ENCODE measurements around the gene JOSD1. TPM values are rescaled to one million over a fixed set of nuclear protein-coding genes. Genes with fewer than 3 reads are reported as not detected.

The JOSD1 gene
- total RNA-seq, 2 donors from 2014 or later: 132 to 157 TPM

DNA sequence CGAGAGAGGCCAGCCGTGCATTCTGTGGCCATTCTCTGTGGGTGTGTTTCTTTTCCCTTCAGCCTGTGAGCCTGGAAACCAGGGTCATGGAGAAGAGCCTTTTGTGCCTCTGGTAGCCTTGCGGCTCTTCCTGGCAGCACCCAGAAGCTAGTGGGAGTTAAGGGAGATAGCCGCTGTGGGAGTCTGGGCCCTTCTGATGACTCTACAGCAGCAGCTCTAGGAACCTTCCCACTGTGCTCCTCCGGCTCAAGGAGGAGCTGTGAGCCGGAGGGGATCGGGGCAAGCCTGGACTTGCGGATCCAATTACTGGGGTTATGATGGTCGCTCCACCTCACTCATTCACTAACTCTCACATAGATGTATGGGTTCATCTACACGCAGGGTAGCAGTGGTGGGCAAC lies 15.5 kb upstream of the JOSD1 start:
- H3K36me3 Mint-ChIP-seq (ENCODE audit: low read depth): peaks cover 2% of the 10 kb centered on the region
- H3K27ac Mint-ChIP-seq: peak overlapping the region; percentile 14
- H3K4me1 Mint-ChIP-seq: peaks cover 35% of the 10 kb centered on the region
- no peaks in the 10 kb centered on the region for H3K9me3 ChIP-seq (ENCODE audit: control insufficient read depth, low read length, poor library complexity, severe bottlenecking)
- H3K4me3 Mint-ChIP-seq: no peak overlapping the region
- ATAC-seq (no peak), DNase-seq (peak in 1 of 3 donors; percentile 5)
- H3K27me3 Mint-ChIP-seq: no peaks in the 10 kb centered on the region

DNA sequence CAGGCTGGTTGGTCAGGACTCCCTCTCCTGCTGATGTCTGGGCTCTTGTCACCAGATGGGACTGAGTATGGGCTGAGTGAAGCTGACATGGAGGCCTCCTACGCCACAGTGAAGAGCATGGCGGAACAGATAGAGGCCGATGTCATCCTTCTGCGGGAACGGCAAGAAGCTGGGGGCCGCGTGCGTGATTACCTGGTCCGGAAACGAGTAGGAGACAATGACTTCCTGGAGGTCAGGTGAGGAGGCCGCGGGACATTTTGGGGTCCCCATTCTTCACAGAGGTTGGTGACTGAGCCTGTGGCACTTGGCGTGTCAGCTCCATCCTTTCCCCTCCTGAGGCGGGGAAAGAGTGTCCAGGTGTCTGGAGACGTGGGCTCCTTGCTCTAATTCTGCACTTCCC lies 15.1 kb upstream of the JOSD1 start:
- peak overlapping the region; percentile 14 for H3K27ac Mint-ChIP-seq
- no peaks in the 10 kb centered on the region for H3K9me3 ChIP-seq (ENCODE audit: control insufficient read depth, low read length, poor library complexity, severe bottlenecking)
- no peak overlapping the region for H3K4me3 Mint-ChIP-seq
- H3K36me3 Mint-ChIP-seq (ENCODE audit: low read depth): peaks cover 2% of the 10 kb centered on the region
- DNase-seq (peak in 1 of 3 donors; percentile 5), ATAC-seq (no peak)
- no peaks in the 10 kb centered on the region for H3K27me3 Mint-ChIP-seq
- peaks cover 38% of the 10 kb centered on the region for H3K4me1 Mint-ChIP-seq

DNA sequence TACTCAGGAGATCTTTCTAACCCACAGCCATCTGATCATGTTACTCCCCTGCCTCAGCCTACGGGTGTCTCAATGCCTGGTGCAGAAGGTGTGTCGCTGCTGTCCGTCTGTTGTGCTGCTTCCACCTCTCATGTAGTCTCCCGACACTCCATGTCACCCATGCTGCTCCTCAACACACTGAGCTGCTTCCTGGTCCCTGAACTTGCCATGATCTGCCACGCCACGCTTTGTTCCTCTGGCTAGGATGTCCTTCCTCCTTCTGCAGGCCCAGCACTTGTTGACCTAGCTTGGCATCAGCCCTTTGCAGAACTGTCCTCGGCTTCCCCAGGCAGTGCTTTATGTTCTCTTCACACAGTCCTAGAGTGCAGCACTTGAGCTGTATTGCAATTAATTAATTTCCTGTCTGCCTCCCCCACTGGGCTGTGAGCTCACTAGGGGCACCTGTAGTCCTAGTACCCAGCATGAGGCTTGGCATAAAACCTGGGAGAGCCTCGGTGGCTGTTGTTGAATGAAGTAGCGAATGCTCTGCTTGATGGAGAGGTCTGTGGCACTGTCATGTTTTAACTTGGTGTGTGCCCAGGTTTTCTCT lies 14.5 kb upstream of the JOSD1 start:
- Mint-ChIP-seq H3K36me3 (ENCODE audit: low read depth) (peaks cover 2% of the 10 kb centered on the region), H3K4me1 (peaks cover 43% of the 10 kb centered on the region)

DNA sequence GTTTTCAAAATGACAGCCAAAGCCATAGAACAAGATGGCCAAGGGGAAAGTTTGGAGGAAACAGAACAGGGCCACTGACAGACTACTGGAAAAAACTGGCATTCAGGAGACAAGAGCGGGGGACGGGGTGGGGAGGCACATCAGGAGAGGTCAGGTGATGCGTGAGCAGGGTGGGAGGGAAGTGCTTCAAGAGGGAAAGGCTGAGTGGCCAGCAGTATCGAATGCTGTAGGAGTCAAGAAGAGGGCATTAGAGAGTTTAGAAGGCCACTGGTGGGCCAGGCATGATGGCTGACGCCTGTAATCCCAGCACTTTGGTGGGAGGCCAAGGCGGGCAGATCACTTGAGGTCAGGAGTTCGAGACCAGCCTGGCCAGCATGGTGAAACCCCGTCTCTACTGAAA lies 13.2 kb upstream of the JOSD1 start:
- DNase-seq (no peak), ATAC-seq (no peak)
- H3K4me1 Mint-ChIP-seq: peaks cover 48% of the 10 kb centered on the region
- peaks cover 2% of the 10 kb centered on the region for H3K36me3 Mint-ChIP-seq (ENCODE audit: low read depth)
- no peaks in the 10 kb centered on the region for H3K27me3 Mint-ChIP-seq
- H3K27ac Mint-ChIP-seq: no peak overlapping the region
- H3K4me3 Mint-ChIP-seq: peak overlapping the region; percentile 43
- no peaks in the 10 kb centered on the region for H3K9me3 ChIP-seq (ENCODE audit: control insufficient read depth, low read length, poor library complexity, severe bottlenecking)

More for the DNA sequence above, 14.5 kb upstream of the JOSD1 start:
- peak in 1 of 3 donors; percentile 2 for DNase-seq
- no peaks in the 10 kb centered on the region for H3K9me3 ChIP-seq (ENCODE audit: control insufficient read depth, low read length, poor library complexity, severe bottlenecking)
- H3K27ac Mint-ChIP-seq: peak overlapping the region; percentile 81
- no peaks in the 10 kb centered on the region for H3K27me3 Mint-ChIP-seq
- peak overlapping the region; percentile 7 for H3K4me3 Mint-ChIP-seq
- ATAC-seq: no peak

DNA sequence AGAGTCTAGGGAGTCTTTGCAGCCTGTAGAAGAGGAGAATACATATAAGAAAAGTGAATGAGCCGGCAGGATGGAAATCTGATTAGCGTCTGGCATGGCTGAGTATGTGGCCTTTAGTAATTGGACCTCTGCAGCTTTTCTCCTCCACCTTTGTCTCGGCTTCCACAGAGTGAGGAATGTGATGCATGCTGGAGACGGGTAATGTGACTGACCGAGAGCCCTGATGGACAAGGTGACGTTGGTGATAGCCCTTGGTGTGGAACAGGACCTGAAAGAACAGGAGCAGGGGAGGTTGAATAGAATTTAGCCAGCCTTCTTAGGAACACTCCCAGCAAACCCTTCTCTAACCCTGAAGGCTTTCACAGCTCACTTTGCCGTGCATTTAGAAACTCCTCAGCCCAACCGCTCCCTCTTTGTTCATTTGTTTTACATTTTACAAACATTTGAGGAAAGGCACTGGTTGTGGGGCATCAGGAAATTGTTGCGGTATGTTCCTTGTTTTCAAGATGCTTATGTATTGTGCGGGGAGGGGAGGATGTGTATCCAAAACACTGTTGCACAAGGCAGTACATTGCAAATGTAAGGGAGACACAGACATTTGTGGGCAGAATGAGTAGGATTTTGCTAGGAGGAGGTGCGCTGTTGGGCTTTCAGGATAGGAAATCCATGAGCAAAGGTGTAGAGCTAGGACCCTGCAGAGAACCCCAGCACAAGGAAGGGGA lies 11.9 kb upstream of the JOSD1 start:
- no peak overlapping the region for H3K4me3 Mint-ChIP-seq

DNA sequence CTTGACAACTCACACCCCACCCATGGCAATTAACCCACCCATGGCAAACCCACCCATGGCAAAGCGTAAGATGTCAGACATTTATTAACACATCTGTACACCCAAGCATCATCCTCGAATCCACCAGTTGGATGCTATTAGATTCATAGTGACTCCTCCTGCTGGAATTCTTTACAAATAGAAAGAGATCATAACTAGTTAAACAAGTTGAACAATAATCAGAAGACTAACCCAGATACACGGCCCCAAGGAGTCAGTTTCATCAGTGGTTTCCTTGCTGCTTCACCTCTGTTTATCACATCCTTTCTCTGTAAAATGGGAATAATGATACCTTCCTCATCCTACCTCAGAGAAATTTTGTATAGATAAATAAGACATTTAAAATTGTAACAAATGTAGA lies 10.1 kb upstream of the JOSD1 start:
- no peaks in the 10 kb centered on the region for H3K27me3 Mint-ChIP-seq
- H3K27ac Mint-ChIP-seq: no peak overlapping the region
- no peaks in the 10 kb centered on the region for H3K9me3 ChIP-seq (ENCODE audit: control insufficient read depth, low read length, poor library complexity, severe bottlenecking)
- H3K36me3 Mint-ChIP-seq (ENCODE audit: low read depth): no peaks in the 10 kb centered on the region
- H3K4me1 Mint-ChIP-seq: peaks cover 70% of the 10 kb centered on the region
- peak overlapping the region; percentile 36 for H3K4me3 Mint-ChIP-seq
- ATAC-seq (no peak), DNase-seq (no peak)

More for the DNA sequence above, 11.9 kb upstream of the JOSD1 start:
- peaks cover 2% of the 10 kb centered on the region for H3K36me3 Mint-ChIP-seq (ENCODE audit: low read depth)
- DNase-seq: no peak
- peaks cover 60% of the 10 kb centered on the region for H3K4me1 Mint-ChIP-seq
- no peaks in the 10 kb centered on the region for H3K27me3 Mint-ChIP-seq
- ATAC-seq: no peak
- no peaks in the 10 kb centered on the region for H3K9me3 ChIP-seq (ENCODE audit: control insufficient read depth, low read length, poor library complexity, severe bottlenecking)
- peak overlapping the region; percentile 81 for H3K27ac Mint-ChIP-seq

DNA sequence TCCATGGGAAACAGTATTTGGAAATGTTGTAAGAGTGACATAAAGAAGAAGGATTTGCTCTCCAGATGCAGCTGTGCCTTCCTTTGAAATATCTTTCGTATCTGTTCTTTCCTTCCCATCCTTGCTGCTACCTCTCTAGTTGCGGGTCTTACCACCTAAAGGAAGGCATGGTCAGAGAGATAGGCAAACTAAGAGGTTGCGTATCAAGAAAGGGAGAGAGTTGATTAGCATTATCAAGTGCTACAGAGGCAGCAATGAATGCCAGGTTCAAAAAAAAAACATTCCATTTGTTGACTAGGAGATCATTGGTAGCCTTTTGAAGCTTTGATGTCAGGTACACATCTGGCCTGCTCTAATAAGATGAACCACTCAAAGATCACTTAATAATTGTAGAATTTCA lies 9.6 kb upstream of the JOSD1 start:
- Mint-ChIP-seq H3K36me3 (ENCODE audit: low read depth) (no peaks in the 10 kb centered on the region), H3K27me3 (no peaks in the 10 kb centered on the region), H3K4me3 (no peak overlapping the region), H3K27ac (no peak overlapping the region), H3K4me1 (peaks cover 69% of the 10 kb centered on the region)
- H3K9me3 ChIP-seq (ENCODE audit: control insufficient read depth, low read length, poor library complexity, severe bottlenecking): no peaks in the 10 kb centered on the region
- DNase-seq (no peak), ATAC-seq (no peak)

DNA sequence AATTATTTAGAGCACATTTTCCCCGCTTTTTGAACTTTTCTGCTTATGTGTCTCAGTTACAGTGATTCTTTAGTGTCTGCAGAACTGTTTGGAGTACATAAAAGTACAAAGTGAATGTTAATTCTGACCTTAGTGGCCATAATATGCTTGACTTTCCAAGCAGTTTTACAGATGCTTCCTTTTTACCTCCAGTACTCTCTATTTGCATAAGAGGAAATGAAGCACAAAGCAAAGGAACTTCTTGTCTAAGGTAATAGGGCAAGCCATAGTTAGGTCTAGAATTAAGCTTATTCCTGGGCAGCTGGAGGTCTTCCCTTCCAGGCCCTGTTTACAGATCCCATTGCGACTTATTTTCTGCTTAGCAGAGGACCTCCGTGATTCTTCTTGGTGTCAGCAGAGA lies 8.6 kb upstream of the JOSD1 start:
- Mint-ChIP-seq H3K4me3 (no peak overlapping the region), H3K36me3 (ENCODE audit: low read depth) (no peaks in the 10 kb centered on the region), H3K27ac (no peak overlapping the region), H3K4me1 (peaks cover 65% of the 10 kb centered on the region), H3K27me3 (no peaks in the 10 kb centered on the region)
- ATAC-seq (no peak), DNase-seq (no peak)
- H3K9me3 ChIP-seq (ENCODE audit: control insufficient read depth, low read length, poor library complexity, severe bottlenecking): no peaks in the 10 kb centered on the region

DNA sequence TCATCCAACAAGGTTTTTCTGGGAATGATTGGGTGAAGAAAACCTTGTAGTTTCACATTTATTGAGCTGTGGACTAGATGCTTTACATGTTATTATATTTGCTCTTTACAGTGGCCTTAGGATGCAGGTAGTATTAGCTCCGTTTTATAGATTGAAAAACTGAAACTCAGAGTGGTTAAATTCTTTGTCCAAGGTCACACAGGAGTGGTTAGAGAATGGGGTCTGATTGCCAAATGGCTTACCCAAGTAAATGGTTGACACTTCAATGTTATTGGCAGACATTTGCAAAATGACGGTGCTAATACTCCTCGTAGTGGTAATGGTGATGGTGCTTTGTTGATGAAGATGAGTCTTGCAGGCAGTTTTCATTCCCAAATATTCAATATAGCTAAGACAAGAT lies 7.2 kb upstream of the JOSD1 start:
- Mint-ChIP-seq H3K4me1 (peaks cover 53% of the 10 kb centered on the region), H3K27me3 (no peaks in the 10 kb centered on the region), H3K27ac (peak overlapping the region; percentile 88), H3K36me3 (ENCODE audit: low read depth) (no peaks in the 10 kb centered on the region), H3K4me3 (peak overlapping the region; percentile 94)
- DNase-seq (no peak), ATAC-seq (no peak)
- H3K9me3 ChIP-seq (ENCODE audit: control insufficient read depth, low read length, poor library complexity, severe bottlenecking): no peaks in the 10 kb centered on the region

DNA sequence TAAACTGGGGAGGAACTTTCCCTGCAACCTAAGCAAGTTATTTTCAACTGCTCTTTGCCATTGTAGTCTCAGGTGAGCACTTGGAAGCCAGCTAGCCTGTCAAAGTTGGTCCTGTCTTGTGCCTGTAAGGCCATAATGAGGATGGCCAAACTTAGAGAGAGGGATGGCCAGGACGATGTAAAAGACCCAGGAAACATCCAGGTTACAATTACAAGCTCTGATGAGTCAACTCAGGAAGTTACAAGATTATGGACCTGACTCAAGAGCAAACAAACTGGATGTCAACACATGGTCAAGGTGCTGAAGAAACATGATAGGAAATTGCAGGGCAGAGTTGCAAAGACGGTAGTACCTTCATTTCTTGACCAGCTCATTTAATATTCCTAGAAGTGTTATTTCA lies 6.6 kb upstream of the JOSD1 start:
- Mint-ChIP-seq H3K4me1 (peaks cover 48% of the 10 kb centered on the region), H3K27ac (peak overlapping the region; percentile 88), H3K27me3 (no peaks in the 10 kb centered on the region), H3K36me3 (ENCODE audit: low read depth) (no peaks in the 10 kb centered on the region), H3K4me3 (peak overlapping the region; percentile 94)
- no peaks in the 10 kb centered on the region for H3K9me3 ChIP-seq (ENCODE audit: control insufficient read depth, low read length, poor library complexity, severe bottlenecking)
- no peak for ATAC-seq
- DNase-seq: no peak

DNA sequence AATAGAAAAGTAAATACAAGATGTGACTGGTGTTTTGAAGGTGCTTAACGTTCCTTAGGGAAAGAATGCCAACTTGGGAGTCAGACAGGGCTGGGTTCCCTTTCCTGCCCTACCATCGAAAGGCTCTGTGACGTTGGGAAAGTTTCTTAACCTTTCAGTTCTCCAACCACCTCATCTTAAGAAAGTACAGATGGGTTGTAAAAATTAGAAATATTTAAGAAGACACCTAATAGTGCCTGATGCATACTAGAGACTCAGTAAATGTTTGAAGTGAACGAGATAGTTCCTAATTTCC lies 6.1 kb upstream of the JOSD1 start:
- ATAC-seq: no peak
- DNase-seq: no peak
- Mint-ChIP-seq H3K4me1 (peaks cover 43% of the 10 kb centered on the region), H3K27me3 (no peaks in the 10 kb centered on the region), H3K4me3 (peak overlapping the region; percentile 94), H3K27ac (peak overlapping the region; percentile 60), H3K36me3 (ENCODE audit: low read depth) (no peaks in the 10 kb centered on the region)
- no peaks in the 10 kb centered on the region for H3K9me3 ChIP-seq (ENCODE audit: control insufficient read depth, low read length, poor library complexity, severe bottlenecking)

DNA sequence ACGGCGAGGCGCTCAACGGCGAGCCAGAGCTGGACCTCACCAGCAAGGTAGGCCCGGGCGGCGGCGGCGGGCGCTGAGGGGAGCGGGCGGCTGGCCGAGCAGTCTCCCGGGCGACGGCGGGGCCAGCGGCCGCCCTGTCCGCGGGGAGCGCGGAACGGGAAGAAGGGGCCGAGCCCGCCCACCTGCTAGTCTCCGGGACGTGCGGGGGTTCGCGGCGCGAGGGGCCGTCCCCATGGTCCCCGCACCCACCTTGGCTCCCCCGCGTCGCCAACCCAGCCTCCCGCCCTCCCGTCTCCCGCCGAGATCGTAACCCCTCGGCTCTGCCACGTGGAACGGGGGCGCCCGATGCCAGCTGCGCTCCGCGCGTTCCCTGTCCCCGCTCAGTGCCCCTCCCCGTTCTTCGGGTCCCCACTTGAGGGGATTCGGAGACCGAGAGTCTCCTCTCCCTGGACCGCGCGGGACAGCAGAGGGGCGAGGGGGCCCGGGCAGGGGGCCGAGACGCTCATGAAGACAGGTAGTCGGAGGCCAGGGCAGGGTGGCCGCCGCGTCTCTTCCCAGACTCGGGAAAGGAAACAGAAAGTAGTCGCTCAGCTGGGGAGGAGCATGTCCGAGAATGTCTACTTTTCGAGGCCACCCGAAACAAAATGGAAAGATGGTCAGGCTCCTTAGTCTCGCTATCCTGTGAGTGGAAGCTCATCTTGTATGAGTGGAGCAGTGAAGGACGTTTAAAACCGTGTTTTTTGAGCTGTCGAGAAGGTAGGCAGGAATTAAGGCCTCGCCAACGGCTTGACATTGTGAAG lies 5.6 kb upstream of the JOSD1 start:
- Mint-ChIP-seq H3K27ac (peak overlapping the region; percentile 60), H3K4me1 (peaks cover 46% of the 10 kb centered on the region), H3K4me3 (peak overlapping the region; percentile 94), H3K27me3 (no peaks in the 10 kb centered on the region), H3K36me3 (ENCODE audit: low read depth) (no peaks in the 10 kb centered on the region)
- ATAC-seq (no peak), DNase-seq (peak in 2 of 3 donors; percentile 20 to 27)
- H3K9me3 ChIP-seq (ENCODE audit: control insufficient read depth, low read length, poor library complexity, severe bottlenecking): no peaks in the 10 kb centered on the region

DNA sequence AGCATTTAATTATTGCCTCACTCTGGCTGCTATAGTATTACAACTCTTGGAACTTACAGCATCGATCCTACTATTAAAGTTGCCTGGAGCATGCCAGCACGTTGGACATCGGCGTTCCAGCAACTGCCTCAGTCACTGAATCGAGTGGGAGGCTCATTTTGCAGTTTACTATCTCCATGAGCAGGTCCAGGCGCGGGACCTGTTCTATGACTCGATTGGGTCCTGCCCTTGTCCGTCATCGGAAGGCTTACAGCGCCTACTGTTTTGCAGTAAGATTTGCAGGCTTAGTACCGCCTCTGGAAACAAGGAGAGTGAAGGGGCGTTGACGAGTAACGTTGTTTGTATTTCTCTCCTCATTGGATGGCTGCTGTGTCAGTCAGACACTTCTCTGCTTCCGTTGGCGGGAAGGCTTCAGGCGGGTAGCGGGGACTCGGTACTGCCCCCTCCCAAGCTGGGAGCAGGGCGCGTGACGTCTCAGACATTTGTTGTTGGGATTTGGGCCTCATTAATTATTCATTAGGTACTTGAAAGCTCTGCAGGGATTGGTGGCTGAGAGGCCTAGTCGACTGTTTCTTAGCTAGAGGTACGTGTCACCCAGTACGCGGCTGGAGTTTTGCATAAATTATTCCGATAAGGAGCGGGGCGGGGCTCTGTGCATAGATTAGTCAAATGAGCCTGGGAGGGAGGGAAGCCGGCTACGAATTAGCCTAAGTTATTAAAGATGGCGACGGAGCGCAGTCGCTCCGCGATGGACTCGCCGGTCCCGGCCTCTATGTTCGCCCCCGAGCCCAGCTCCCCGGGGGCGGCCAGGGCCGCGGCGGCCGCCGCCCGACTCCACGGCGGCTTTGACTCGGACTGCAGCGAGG lies 4.7 kb upstream of the JOSD1 start, which contains the start of gene GTPBP1:
Gene GTPBP1 (plus strand): TSS at position 710 of the 866 bp plus-strand sequence. CDS start 12 bp downstream, at position 722.
- H3K27me3 Mint-ChIP-seq: no peaks in the 10 kb centered on the region
- H3K4me1 Mint-ChIP-seq: peaks cover 44% of the 10 kb centered on the region
- no peaks in the 10 kb centered on the region for H3K9me3 ChIP-seq (ENCODE audit: control insufficient read depth, low read length, poor library complexity, severe bottlenecking)
- peaks cover 2% of the 10 kb centered on the region for H3K36me3 Mint-ChIP-seq (ENCODE audit: low read depth)
- ATAC-seq (peak; percentile 81), DNase-seq (peak; percentile 88 to 95 (median 89))
- peak within 1 kb of the TSS; percentile 92 for H3K27ac Mint-ChIP-seq
- H3K4me3 Mint-ChIP-seq: peak within 1 kb of the TSS; percentile 94
